ENCODE measurements around the gene MTERF2. TPM values are rescaled to one million over a fixed set of nuclear protein-coding genes. Genes with fewer than 3 reads are reported as not detected.

The MTERF2 gene
- total and polyA plus RNA-seq, 4 donors: 6.4 to 18.9 (median 13.7) TPM

DNA sequence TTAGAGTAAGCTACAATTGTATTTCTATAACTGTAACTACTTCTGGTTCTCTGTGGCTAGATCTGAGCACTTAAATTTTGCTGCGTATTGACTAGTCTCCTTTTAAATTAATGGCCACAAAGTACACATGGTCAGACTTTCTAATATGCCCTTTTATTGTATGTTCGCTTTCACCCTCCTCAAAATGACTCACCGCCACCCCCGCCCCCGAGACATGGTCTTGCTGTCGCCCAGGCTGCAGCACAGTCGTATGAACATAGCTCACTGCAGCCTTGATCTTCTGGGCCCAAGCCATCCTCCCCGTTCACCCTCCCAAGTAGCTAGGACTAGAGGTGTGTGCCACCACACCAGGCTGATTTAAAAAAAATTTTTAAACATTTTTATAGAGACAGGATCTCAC, 11.8 kb downstream of the MTERF2 start:
- Histone ChIP-seq H3K27ac (ENCODE audit: low read depth in 1 of 2, low read length in 2 of 2) (peak overlapping the region; percentile 65 to 79), H3K36me3 (ENCODE audit: control insufficient read depth in 4 of 4, insufficient read depth in 3 of 4, low read depth in 1 of 4, low read length in 3 of 4) (peaks cover 3 to 11% (median 6%) of the 10 kb centered on the region in 4 donors), H3K9me3 (ENCODE audit: control insufficient read depth in 4 of 4, low read length in 3 of 4) (no peaks in the 10 kb centered on the region), H3K4me1 (ENCODE audit: control insufficient read depth in 4 of 4, insufficient read depth in 4 of 4, low read length in 3 of 4) (peaks cover 18 to 52% (median 28%) of the 10 kb centered on the region in 4 donors), H3K27me3 (ENCODE audit: control insufficient read depth in 4 of 4, insufficient read depth in 4 of 4, low read length in 3 of 4) (no peaks in the 10 kb centered on the region), H3K9ac (ENCODE audit: low read depth in 1 of 2, low read length in 2 of 2) (no peak overlapping the region), H3K4me3 (ENCODE audit: low read depth in 1 of 3, low read length in 3 of 3) (no peak overlapping the region)
- DNase-seq (ENCODE audit: low spot score): no peak
- no peak for TF ChIP-seq EGR1 (IDR thresholded peaks at IDR 0.05; ENCODE audit: low read depth in 2 of 2)
- TF ChIP-seq, protein P1, sequence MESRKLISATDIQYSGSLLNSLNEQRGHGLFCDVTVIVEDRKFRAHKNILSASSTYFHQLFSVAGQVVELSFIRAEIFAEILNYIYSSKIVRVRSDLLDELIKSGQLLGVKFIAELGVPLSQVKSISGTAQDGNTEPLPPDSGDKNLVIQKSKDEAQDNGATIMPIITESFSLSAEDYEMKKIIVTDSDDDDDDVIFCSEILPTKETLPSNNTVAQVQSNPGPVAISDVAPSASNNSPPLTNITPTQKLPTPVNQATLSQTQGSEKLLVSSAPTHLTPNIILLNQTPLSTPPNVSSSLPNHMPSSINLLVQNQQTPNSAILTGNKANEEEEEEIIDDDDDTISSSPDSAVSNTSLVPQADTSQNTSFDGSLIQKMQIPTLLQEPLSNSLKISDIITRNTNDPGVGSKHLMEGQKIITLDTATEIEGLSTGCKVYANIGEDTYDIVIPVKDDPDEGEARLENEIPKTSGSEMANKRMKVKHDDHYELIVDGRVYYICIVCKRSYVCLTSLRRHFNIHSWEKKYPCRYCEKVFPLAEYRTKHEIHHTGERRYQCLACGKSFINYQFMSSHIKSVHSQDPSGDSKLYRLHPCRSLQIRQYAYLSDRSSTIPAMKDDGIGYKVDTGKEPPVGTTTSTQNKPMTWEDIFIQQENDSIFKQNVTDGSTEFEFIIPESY (IDR thresholded peaks at IDR 0.05): no peak
- no peak for TF ChIP-seq RXRA (IDR thresholded peaks at IDR 0.05)
- TF ChIP-seq GABPA (IDR thresholded peaks at IDR 0.05 in 1 of 2, conservative IDR thresholded peaks at IDR 0.05 in 1 of 2): no peak
- TF ChIP-seq JUND (IDR thresholded peaks at IDR 0.05): no peak
- TF ChIP-seq HNF4A (conservative IDR thresholded peaks at IDR 0.05): no peak
- TF ChIP-seq FOXA1 (IDR thresholded peaks at IDR 0.05): no peak
- TF ChIP-seq FOXA2 (IDR thresholded peaks at IDR 0.05): no peak
- TF ChIP-seq, protein P2, sequence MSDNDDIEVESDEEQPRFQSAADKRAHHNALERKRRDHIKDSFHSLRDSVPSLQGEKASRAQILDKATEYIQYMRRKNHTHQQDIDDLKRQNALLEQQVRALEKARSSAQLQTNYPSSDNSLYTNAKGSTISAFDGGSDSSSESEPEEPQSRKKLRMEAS (IDR thresholded peaks at IDR 0.05): no peak
- TF ChIP-seq RAD21 (IDR thresholded peaks at IDR 0.05): no peak
- no peak for TF ChIP-seq SP1 (IDR thresholded peaks at IDR 0.05)
- TF ChIP-seq, protein P3, sequence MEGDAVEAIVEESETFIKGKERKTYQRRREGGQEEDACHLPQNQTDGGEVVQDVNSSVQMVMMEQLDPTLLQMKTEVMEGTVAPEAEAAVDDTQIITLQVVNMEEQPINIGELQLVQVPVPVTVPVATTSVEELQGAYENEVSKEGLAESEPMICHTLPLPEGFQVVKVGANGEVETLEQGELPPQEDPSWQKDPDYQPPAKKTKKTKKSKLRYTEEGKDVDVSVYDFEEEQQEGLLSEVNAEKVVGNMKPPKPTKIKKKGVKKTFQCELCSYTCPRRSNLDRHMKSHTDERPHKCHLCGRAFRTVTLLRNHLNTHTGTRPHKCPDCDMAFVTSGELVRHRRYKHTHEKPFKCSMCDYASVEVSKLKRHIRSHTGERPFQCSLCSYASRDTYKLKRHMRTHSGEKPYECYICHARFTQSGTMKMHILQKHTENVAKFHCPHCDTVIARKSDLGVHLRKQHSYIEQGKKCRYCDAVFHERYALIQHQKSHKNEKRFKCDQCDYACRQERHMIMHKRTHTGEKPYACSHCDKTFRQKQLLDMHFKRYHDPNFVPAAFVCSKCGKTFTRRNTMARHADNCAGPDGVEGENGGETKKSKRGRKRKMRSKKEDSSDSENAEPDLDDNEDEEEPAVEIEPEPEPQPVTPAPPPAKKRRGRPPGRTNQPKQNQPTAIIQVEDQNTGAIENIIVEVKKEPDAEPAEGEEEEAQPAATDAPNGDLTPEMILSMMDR (IDR thresholded peaks at IDR 0.05; ENCODE audit: low read depth, low read length, missing input control): no peak
- TF ChIP-seq, protein P4, sequence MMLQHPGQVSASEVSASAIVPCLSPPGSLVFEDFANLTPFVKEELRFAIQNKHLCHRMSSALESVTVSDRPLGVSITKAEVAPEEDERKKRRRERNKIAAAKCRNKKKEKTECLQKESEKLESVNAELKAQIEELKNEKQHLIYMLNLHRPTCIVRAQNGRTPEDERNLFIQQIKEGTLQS (IDR thresholded peaks at IDR 0.05): no peak
- 95% methylated on average over 8 of the region's 8 CpGs for WGBS

DNA sequence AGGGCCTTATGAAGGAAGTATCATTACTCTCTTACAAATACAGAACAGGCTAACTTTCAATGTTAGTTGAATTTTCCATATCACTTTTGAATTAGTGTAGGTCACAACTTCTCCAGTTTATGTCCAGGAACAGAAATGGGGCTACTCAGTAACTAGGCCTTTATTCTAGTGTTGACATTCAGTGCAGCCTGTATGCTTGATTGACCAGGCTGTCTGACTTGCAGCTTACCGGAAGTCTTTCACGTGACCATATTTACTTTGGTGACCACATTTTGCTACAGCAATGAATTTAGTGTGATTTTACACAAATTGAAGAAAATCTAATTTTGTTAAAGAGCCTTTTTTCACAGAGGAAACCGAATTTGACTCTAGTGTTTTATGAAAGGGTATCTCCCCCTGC, 12.4 kb downstream of the MTERF2 start:
- H3K4me3 ChIP-seq (ENCODE audit: low read depth in 1 of 3, low read length in 3 of 3): no peak overlapping the region
- H3K9ac ChIP-seq (ENCODE audit: low read depth in 1 of 2, low read length in 2 of 2): peak overlapping the region in 1 of 2 donors; percentile 18
- no peaks in the 10 kb centered on the region for H3K9me3 ChIP-seq (ENCODE audit: control insufficient read depth in 4 of 4, low read length in 3 of 4)
- peaks cover 5 to 11% (median 6%) of the 10 kb centered on the region in 4 donors for H3K36me3 ChIP-seq (ENCODE audit: control insufficient read depth in 4 of 4, insufficient read depth in 3 of 4, low read depth in 1 of 4, low read length in 3 of 4)
- H3K4me1 ChIP-seq (ENCODE audit: control insufficient read depth in 4 of 4, insufficient read depth in 4 of 4, low read length in 3 of 4): peaks cover 18 to 52% (median 28%) of the 10 kb centered on the region in 4 donors
- DNase-seq (ENCODE audit: low spot score): no peak
- 41% methylated on average over 3 of the region's 3 CpGs for WGBS
- H3K27me3 ChIP-seq (ENCODE audit: control insufficient read depth in 4 of 4, insufficient read depth in 4 of 4, low read length in 3 of 4): no peaks in the 10 kb centered on the region
- peak overlapping the region; percentile 65 to 79 for H3K27ac ChIP-seq (ENCODE audit: low read depth in 1 of 2, low read length in 2 of 2)
- peak; percentile 64 for TF ChIP-seq YY1 (IDR thresholded peaks at IDR 0.05)
- TF ChIP-seq, protein P1 (IDR thresholded peaks at IDR 0.05): peak; percentile 35
- peak; percentile 27 for TF ChIP-seq TAF1 (conservative IDR thresholded peaks at IDR 0.05)
- no peak for TF ChIP-seq HNF4G (IDR thresholded peaks at IDR 0.05)
- TF ChIP-seq, protein P2 (IDR thresholded peaks at IDR 0.05): peak; percentile 35
- no peak for TF ChIP-seq EGR1 (IDR thresholded peaks at IDR 0.05; ENCODE audit: low read depth in 2 of 2)
- TF ChIP-seq FOXA2 (IDR thresholded peaks at IDR 0.05): peak; percentile 99
- TF ChIP-seq GABPA (IDR thresholded peaks at IDR 0.05 in 1 of 2, conservative IDR thresholded peaks at IDR 0.05 in 1 of 2): peak in 1 of 2 donors; percentile 15
- TF ChIP-seq, protein P3 (IDR thresholded peaks at IDR 0.05; ENCODE audit: low read depth, low read length, missing input control): no peak
- TF ChIP-seq, protein P4 (IDR thresholded peaks at IDR 0.05): peak; percentile 61
- TF ChIP-seq, protein P5, sequence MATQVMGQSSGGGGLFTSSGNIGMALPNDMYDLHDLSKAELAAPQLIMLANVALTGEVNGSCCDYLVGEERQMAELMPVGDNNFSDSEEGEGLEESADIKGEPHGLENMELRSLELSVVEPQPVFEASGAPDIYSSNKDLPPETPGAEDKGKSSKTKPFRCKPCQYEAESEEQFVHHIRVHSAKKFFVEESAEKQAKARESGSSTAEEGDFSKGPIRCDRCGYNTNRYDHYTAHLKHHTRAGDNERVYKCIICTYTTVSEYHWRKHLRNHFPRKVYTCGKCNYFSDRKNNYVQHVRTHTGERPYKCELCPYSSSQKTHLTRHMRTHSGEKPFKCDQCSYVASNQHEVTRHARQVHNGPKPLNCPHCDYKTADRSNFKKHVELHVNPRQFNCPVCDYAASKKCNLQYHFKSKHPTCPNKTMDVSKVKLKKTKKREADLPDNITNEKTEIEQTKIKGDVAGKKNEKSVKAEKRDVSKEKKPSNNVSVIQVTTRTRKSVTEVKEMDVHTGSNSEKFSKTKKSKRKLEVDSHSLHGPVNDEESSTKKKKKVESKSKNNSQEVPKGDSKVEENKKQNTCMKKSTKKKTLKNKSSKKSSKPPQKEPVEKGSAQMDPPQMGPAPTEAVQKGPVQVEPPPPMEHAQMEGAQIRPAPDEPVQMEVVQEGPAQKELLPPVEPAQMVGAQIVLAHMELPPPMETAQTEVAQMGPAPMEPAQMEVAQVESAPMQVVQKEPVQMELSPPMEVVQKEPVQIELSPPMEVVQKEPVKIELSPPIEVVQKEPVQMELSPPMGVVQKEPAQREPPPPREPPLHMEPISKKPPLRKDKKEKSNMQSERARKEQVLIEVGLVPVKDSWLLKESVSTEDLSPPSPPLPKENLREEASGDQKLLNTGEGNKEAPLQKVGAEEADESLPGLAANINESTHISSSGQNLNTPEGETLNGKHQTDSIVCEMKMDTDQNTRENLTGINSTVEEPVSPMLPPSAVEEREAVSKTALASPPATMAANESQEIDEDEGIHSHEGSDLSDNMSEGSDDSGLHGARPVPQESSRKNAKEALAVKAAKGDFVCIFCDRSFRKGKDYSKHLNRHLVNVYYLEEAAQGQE (IDR thresholded peaks at IDR 0.05): peak; percentile 27
- peak; percentile 73 for TF ChIP-seq SP1 (IDR thresholded peaks at IDR 0.05)
- TF ChIP-seq HNF4A (conservative IDR thresholded peaks at IDR 0.05): peak; percentile 56 to 67
- TF ChIP-seq RAD21 (IDR thresholded peaks at IDR 0.05): peak in 1 of 2 donors; percentile 20
- TF ChIP-seq FOXA1 (IDR thresholded peaks at IDR 0.05): peak; percentile 96
- peak; percentile 56 to 75 for TF ChIP-seq RXRA (IDR thresholded peaks at IDR 0.05)

All from liver (tissue), 9 donors.